Myometrial cell (primary cell): ENCODE data around the gene CMPK1. TPM values are rescaled to one million over a fixed set of nuclear protein-coding genes. Genes with fewer than 3 reads are reported as not detected.

Experiments used
- total RNA-seq: library from RNA; depleted of rRNA; stranded (reverse); fragments of >200 nt; gene quantifications from 2 replicates; pipeline ENCODE4 v1.2.3, GENCODE V29; 2015

CMPK1 gene
- total RNA-seq = 78.4 and 100 TPM in 2 replicates

GRCh38 chr1:47333578-47333921 is at the start of gene CMPK1:
Gene CMPK1 (plus strand): TSS chr1:47333790. CDS start chr1:47333946, 156 bp downstream.

DNA sequence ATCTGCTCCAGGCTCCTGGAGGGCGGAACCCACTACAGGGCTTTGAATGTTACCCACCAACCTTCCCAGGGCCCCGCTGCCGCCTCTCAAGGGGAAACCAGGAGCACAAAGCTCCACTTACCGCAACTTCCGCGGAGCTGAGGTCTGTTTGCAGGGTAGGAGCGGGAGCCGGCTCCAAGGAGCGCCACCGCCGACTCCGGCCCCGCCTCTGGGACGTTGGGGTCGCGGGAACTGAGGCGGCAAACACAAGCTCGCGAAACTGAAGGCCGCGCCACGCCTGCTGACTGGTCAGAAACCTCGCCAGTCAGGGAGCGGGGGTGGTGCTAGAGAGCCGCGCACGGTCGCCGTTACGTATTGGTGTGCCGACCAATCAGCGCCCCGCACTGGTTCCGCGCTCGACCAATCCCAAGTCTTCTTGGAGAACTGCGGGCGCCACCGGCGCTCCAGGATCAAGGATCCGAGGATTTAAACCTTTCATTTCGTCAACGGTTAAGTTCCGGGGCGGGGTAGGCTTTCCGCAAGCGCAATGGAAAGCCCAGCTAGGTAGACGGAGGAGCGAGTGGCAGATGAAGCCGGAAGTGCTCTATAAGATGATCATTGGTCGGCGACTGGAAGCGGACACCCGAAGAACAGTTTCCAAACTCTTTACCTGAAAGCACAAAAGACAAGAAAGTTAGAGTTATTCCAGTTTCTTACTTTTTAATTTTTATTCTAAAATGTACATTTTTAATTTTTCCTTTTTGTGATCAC is 19.5 kb upstream of the CMPK1 start, which contains the start of gene STIL:
Gene STIL (minus strand): TSS at position 233 of the 750 bp plus-strand sequence. CDS start 3,828 bp downstream, outside the sequence.

GRCh38 chr1:47415728-47416318 is 82.2 kb downstream of the CMPK1 start, which contains the start of gene FOXE3:
Gene FOXE3 (plus strand): TSS chr1:47416285. CDS start chr1:47416316, 31 bp downstream.

Other genes starting within 250 kb of the CMPK1 start
- not detected in 2 replicates for gene CYP4A22, start 196.3 kb upstream of the CMPK1 start, total RNA-seq
- not detected in 2 replicates for gene PDZK1IP1, start 143.8 kb upstream of the CMPK1 start, total RNA-seq
- gene TAL1, start 101.6 kb upstream of the CMPK1 start, total RNA-seq = not detected in 2 replicates
- 14.7 and 15.2 TPM in 2 replicates for gene STIL, start 19.6 kb upstream of the CMPK1 start, total RNA-seq
- not detected in 2 replicates for gene FOXE3, start 82.5 kb downstream of the CMPK1 start, total RNA-seq
- gene FOXD2, start 104.3 kb downstream of the CMPK1 start, total RNA-seq = under 0.01 and 0.29 TPM in 2 replicates